ENCODE data around the gene C22orf31. TPM values are rescaled to one million over a fixed set of nuclear protein-coding genes. Genes with fewer than 3 reads are reported as not detected.

The C22orf31 gene
- total RNA-seq, 1 experiment from 2014 or later, result not detected

- ChIA-PET RAD21 (ENCODE audit: low non-redundant PET in 1 of 2, low total read pairs in 2 of 2, uncharacterized antibody in 2 of 2, unreplicated experiment in 2 of 2) (no interaction called here), POLR2A (no interaction called here), CTCF (no interaction called here)
- Histone ChIP-seq H3K27me3 (ENCODE audit: insufficient read depth, low read length) (no peaks in the 10 kb centered on the region), H4K20me1 (ENCODE audit: insufficient read depth) (no peaks in the 10 kb centered on the region), H3K4me3 (replicated peaks in 1 of 2; ENCODE audit: low read depth in 1 of 2, low read length in 2 of 2) (no peak overlapping the region), H3K9me3 (ENCODE audit: control insufficient read depth in 1 of 2, insufficient read depth in 1 of 2, low read depth in 1 of 2, low read length in 2 of 2) (no peaks in the 10 kb centered on the region), H3K27ac (ENCODE audit: low read depth, low read length) (no peak overlapping the region), H3K36me3 (ENCODE audit: control insufficient read depth in 1 of 2, insufficient read depth in 2 of 2, low read length in 2 of 2) (no peaks in the 10 kb centered on the region), H2AFZ (ENCODE audit: low read depth, low read length, poor library complexity, severe bottlenecking) (no peak overlapping the region), H3K4me2 (ENCODE audit: low read length) (peak overlapping the region; percentile 18; the same call in 1 of the 2 replicates), H3K4me1 (ENCODE audit: control insufficient read depth in 1 of 2, insufficient read depth in 2 of 2, low read length in 2 of 2) (peaks cover 0 to 10% of the 10 kb centered on the region in 2 experiments; a peak in 1 of 4 replicates), H3K9ac (ENCODE audit: low read length) (no peak overlapping the region), H3K79me2 (ENCODE audit: insufficient read depth, low read length) (no peaks in the 10 kb centered on the region), H3K9me2 (ENCODE audit: insufficient read depth) (no peaks in the 10 kb centered on the region)
- no peak for ATAC-seq
- intact Hi-C loops (cut with micrococcal nuclease), result no loop called here
- BruUV-seq (replicated peaks), result no TSS peak
- DNase-seq (ENCODE audit: low read depth, low spot score), result peak; percentile 10
- no peak for TF ChIP-seq RAD21 (IDR thresholded peaks at IDR 0.05; ENCODE audit: low read depth)
- no peak for TF ChIP-seq ZBTB33 (IDR thresholded peaks at IDR 0.05; ENCODE audit: extremely low read depth, insufficient replicate concordance, low read length)
- no peak for TF ChIP-seq FOSL1 (IDR thresholded peaks at IDR 0.05; ENCODE audit: low read depth)
- no peak for TF ChIP-seq POLR2A (IDR thresholded peaks at IDR 0.05; ENCODE audit: borderline replicate concordance, extremely low read depth, insufficient read depth, insufficient read length)
- no peak for TF ChIP-seq SRF (IDR thresholded peaks at IDR 0.05; ENCODE audit: low read depth)
- no peak for TF ChIP-seq MAX (IDR thresholded peaks at IDR 0.05)
- no peak for TF ChIP-seq EZH2phosphoT487 (IDR thresholded peaks at IDR 0.05; ENCODE audit: borderline replicate concordance)
- TF ChIP-seq EZH2 (IDR thresholded peaks at IDR 0.05), result no peak
- TF ChIP-seq JUND (IDR thresholded peaks at IDR 0.05), result no peak
- no peak for TF ChIP-seq CTCF (IDR thresholded peaks at IDR 0.05 in 2 of 3, conservative IDR thresholded peaks at IDR 0.05 in 1 of 3; ENCODE audit: borderline replicate concordance in 1 of 3, insufficient read depth in 1 of 3, low read depth in 2 of 3, low read length in 2 of 3)
- TF ChIP-seq REST (IDR thresholded peaks at IDR 0.05; ENCODE audit: low read depth), result no peak
Observed at GRCh38 chr22:29108137-29108536, 46.5 kb upstream of the C22orf31 start.

Measured in HCT116 (cell line).